ENCODE measurements around the gene TOLLIP.

TOLLIP gene

DNA sequence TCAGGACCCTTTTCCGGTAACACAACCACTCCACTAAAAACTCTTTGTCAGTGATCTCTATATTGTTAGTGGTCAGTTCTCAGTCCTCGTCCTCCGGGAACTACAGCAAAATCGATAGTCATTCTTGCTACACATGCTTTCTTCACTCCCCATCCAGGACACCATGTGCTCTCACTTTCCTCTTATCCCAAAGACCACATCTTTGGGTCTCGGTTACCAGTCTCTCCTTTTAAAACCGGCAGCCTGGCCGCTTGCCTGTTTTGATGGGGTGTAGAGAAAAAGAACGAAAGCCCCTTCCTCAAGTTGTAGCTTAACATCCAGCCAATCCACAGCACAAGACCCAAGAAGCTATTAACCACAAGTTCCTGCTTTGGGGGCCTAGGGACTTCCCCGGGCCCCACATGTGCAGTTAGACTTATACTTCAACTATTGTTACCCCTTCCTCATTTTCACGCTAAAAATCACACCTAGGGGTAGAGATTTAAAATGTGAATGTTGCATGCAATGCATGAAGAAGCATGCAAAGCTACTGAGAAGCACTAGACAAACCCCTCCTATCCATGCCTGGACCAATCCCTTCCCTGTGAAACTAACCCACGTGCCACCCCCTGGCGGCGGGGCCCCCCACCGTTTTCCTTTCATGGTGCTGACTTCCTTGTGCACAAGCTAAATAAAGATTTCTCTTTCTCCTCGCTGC lies 1.5 kb upstream of the TOLLIP start:
- DNase-seq (ENCODE audit: low spot score) = no peak

DNA sequence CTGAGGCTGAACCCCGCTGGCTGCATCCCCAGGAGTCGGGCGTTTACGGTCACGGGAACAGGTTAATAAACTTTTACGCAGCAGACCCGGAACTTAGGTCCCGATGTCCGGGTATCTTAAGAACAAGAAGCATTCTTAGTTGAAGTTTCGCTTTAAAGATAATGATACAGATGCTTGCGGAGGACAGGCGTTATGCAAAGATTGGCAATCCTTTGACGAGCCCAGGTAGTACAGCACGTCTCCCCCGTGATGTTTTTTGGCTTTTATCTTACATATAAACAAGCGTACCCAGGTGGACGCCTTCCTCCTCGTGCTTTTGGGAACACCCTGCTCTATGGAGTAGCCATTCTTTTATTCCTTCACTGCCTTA lies 871 bp upstream of the TOLLIP start:
- no peak for DNase-seq (ENCODE audit: low spot score)

DNA sequence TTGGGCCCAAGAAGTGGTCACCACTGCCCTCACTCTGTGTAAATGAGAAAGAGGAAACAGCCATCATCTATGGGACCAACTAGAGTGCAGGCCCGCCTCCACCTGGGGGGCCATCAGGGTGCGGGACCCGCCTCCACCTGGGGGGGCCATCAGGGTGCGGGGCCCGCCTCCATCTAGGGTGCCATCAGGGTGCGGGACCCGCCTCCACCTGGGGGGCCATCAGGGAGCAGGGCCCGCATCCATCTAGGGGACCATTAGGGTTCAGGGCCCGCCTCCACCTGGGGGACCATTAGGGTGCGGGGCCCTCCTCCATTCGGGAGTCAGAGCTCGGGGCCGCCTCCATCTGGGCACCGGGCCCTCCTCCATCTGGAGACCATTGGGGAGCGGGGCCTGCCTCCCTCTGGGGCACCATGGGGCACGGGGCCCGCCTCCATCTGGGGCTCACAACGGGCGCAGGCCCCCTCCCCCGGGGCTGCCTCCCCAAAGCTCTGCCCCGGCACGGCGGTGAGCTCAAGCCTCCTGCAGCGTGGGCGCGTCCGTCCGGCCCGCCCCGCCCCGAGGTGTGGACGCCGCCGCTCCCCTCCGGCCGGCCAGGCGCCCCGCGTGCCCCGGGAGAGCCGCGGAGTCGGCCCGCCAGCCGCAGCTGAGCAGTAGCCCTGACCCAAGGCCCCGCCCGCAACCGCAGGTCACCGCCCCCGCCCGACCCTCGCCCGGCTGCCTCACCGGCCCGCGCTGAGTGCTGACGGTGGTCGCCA lies 512 bp downstream of the TOLLIP start:
- DNase-seq (ENCODE audit: low spot score) = no peak

DNA sequence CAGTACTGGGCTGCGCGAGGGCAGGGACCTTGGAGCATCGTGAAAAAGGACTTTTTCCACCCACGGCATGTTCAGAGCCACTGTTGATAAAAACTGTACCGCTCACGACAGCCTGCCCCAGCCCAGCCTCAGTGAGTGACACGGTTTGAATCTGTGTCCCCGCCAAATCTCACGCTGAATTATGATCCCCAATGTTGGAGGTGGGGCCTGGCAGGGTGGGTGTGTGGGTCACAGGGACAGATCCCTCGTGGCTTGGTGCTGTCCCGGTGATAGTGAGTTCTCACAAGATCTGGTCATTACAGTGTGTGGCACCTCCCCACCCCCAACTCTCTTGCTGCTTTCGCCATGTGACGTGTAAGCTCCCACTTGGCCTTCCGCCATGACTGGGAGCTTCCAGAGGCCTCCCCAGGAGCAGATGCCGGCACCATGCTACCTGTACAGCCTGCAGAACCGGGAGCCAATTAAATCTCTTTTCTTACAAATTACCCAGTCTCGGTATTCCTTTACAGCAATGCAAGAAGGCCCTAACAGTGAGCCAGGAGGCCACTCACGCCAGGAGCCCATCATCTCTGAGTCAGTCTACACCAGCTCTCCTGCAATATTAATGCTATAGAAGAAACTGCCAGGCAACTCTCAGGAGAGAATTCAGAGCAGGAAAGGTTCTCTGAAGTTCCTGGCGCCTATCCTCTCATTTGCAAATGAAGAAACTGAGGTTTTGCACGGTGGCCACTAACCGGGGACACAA lies 1.3 kb downstream of the TOLLIP start:
- no peak for DNase-seq (ENCODE audit: low spot score)

DNA sequence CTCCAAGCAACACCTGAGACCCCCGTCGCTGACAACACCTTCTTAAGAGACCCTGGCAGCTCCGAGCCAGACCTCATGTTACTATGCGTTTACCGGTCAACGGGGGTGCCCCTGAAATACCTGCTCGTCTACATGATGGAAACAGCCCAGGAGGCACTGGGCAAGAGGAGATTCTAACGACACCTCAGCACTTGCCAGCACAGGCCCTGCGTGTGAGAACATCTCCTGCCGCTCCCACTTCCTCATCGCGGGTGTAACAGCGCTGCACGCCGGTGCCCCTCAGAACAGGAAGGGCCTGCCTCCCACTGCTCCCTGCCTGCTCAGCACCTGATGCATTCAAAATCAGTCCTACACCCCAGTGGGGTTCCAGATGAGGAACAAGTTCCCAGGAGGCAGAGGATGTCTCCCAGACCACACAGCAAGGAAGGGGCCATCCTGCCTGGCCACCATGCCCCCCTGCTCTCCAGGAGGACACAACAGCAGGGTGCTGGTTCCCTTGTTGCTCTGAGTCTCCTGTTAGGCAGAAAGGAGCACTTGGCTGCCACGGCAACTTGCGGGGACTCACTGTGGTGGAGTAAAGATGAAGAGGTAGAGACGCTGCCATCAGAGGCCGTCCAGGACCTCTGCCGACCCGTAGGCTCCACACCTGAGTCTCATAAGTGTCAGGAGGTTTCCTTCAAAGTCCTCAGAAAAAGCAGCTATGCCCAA lies 2.1 kb downstream of the TOLLIP start:
- no peak for DNase-seq (ENCODE audit: low spot score)

DNA sequence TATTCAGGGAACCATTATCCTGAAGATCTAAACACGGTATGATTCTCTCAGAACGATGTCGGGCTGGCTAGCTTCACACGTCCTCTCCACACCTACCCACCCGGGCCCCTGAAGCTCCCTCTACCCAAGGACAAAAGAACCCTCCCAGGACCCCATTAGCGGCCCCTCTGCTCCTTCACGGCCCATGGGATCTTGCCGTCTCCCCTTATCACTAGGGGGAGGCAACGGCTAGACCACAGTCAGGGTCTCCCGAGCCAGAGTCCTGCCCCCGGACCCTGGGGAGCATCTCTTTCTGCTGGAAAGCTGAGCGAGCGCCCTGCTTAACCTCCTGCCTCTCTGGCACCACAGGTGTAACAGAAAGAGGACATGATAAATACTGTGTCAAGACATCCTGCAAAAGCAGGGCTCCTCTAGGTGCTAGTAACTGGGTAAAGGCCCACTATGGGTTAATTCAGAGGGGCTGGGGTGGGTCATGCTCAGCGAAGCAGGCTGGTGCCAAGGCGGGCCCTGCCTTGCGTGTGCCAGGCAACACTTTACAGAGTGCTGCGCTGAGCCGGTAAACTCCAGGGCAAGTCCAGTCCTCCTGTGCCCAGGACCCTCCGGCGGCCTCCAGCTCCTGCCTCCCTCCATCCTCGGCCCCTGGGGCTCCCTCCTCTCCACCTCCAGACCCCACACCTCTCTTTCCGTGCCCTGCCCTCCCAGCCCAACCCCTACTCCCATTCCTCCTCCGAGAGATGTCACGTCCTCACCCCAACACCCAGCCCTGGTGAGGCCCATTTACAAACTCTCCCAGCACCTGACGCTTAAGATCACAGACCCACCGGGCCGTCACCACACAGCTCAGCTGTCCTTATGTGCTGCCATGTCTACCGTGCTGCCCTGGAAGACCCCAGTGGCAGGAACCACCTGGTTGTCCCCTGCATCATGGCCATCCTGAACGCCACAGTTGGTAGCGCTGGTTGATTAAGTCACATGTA lies 3.0 kb downstream of the TOLLIP start:
- no peak for DNase-seq (ENCODE audit: low spot score)

DNA sequence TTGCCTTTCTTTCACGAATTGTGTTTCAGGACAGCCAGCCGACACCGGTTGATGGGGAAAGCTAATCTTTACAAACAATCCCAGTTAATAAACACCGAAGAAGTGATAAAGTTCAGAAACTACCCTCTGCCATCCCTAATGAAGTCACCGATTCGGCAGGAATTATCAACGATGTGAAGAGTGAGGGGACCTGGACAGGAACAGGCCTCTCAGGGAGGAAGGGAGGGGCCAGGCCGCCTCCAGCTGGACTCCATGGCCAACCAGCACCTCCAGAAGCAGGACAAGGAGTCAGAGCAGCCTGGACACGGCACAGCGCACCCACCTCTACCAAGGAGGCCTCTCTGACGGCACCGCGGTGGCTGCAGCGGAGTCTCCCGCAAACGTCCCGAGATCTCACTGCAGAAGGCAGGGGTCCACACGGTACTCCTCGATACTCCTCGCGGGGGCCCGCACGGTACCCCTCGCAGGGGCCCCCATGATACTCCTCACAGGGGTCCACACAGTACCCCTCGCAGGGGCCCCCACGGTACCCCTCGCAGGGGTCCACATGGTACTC lies 3.9 kb downstream of the TOLLIP start:
- DNase-seq (ENCODE audit: low spot score) = no peak

DNA sequence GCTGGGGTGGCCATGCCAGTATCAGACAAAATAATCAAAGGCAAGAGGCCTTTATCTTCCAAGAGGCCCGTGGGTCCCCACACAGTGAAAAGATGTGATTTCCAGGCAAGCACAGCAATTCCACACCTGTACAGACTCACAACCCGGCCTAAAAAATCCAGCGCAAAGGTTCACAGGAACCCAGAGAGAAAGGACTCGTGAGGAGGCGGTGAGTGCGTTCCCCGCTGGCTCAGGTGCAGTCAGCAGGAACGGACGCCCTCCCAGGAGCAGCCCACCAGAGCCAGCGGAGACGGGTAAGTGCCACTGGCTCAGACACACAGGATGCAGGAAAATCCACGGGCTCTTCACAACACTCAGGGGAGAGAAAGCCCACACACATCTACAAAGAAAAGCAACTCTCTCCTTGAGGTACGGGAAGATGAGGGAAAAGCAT lies 4.4 kb downstream of the TOLLIP start:
- DNase-seq (ENCODE audit: low spot score) = no peak

DNA sequence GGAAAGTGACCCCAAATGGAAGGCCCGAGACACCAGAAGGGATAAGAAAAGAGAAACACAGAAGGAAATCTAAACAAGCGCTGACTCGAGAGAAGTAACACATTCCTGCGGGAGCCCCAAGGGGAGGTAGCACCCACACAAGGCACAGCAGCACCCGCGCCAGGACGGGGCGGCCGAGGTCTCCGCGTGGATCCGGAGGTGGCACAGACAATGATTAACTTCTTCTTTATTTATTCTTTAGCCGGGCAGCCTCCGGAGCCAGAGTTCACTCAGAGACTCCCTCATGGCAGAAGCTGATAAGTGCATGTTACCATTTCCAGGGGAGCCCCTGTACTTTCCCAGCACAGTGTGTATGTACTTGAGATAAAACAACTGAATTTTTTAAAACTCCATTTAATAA lies 5.1 kb downstream of the TOLLIP start:
- DNase-seq (ENCODE audit: low spot score) = no peak

DNA sequence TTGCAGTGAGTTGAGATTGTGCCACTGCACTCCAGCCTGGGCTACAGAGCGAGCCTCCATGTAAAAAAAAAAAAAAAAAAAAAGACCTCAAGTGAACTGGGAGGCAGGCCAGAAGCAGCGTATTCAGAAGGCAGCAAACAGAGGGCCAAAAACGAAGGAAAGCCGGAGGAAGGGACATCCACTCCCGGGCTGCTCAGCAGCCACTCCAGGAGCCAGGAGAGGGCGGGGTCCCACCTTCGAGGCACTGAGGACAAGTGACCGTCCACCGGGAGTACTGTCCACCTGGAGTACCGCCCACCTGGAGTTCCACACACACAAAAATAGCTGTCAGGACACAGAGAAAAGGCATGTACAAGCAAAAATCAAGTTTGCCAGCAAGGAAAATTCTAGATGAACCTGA lies 5.5 kb downstream of the TOLLIP start:
- peak; percentile 14 for DNase-seq (ENCODE audit: low spot score)

DNA sequence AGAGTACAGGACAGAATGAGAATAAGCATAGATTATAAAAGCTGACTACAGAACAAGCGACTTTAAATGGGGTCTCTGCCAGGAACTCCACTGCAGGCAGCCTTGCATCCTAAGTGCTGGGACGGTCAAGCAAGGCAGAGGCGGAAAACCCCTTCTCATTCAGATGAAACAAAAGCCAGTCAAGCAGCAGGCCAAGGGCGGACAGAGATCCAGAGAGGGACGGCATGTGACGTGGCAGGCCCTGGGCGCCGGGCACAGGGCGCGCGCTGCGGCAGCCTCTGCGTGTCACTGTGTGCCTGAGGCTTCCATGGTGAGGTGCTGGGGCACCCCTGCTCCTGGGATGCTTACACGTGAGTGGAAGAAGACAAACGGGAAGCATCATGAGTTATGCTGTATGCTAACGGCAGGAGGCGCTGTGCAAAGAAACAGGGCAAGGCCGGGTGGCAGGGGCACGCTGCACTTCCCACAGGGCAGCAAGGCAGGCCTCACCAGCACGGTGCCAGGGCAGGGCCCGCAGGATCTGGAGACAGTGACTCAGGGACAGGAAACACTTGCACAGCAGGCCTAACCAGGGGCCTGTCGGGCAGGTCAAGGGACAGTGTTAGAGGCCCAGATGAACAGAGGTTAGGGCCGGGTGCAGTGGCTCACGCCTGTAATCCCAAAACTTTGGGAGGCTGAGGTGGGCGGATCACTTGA lies 6.2 kb downstream of the TOLLIP start:
- DNase-seq (ENCODE audit: low spot score) = no peak

DNA sequence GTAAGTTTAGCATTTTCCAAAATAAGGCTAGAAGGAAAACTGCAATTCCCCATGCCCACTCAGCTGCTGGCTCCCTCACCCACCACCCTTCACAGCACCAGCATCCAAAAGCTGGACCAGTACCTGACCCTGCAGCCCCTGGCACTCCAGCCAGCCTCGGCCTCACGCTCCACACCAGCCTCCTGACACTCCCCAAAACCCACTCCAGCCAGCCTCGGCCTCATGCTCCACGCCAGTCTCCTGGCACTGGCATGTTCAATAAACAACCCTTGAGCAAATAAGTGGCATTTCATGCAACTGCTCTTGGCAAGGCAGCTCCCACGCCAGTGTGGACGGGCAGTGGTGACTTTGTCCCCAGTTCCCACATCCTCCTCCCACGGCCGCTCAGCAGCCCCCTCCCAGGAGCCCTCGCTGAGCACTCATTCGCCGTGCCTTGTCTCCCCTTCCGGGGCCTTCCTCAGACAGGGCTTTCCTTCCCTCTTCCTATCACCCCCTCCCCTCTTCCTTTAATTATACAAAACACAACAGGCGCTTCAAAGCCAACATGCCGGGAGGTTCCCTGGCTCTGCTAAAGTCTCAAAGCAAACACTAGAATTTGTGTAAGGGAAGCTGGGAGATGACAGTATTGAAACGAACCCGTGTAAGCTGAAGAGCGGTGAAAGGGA lies 6.8 kb downstream of the TOLLIP start:
- DNase-seq (ENCODE audit: low spot score) = no peak

DNA sequence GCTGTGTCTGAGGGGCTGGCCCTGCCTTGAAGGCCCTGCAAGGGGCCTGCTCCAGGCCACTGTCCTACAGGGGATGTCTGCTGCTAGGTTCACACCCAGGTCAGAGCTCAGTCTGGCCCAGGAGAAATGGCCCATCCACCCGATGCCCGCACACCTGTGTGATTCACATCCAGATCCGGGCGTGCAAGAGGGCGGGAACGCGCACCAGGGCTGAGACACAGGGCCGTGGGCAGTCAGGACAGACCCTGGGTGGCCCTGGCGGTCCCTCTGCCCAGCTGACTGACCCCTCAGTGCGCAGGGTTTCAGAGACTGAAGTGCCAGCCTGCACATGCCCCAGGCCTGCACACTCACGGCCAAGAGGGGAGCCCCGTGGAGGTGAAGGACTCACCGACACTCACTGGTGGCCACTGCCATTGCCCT lies 7.4 kb downstream of the TOLLIP start:
- DNase-seq (ENCODE audit: low spot score) = no peak

DNA sequence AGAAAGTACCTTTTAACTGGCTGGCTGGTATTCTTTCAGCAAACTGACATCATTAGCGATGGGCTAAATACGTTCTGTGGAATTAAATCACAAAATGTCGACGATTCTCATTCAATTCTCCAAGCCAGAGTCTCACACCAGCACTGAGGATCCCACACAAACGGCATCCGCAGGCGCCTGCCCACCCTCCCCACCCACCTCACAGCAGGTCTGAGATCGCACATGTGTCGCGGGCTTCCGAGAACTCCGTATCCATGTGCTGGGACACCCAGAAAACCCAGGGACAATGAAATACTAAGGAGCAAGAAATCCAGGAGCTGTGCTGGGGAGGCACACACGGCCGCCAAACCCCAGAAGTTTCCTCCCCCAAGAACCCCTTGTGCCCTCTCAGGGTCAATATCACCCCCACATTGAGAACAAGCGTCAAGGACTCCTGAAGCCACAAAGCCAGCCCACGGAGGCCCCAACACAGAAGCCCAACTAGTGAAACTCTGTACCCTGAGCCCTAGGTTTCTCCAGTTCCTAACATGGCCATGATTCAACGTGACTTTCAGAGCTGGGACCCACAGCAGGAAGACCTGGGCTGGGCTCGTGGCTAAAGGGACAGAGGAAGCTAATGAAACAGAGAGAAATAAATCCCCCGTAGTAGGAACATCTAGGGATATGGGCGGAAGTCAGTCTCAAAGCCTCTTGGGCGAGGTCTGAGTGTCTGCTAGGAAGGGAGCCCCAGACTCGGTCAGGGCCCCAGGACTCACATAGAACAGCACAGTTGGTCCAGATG lies 8.0 kb downstream of the TOLLIP start:
- no peak for DNase-seq (ENCODE audit: low spot score)

DNA sequence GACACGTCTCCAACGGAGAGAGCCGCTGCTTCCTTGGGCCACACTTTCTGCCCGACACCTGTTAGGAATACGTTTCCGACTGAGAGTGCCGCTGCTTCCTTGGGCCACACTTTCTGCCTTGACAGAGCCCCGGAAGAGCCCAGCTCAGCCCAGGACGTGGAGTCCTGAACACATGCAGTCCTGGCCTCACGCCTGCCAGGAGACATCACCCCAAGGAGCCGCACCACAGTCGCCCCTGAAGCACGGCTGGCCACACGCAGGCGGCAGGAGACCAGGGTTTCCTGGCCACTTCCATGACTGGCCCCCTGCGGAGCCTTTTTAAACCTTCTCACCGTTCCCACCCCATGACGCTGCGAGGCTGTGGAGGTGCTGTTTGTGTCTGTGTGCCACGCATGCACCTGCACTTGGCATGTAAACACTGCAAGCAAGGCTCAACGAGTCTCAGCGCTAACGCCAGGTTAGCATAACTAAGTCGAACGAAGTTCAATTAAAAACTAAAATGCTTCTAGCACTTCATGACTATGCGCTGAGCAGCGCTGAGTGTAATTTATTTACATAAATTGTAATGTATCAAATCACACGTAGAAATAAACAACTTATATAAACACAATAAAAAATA lies 8.8 kb downstream of the TOLLIP start:
- DNase-seq (ENCODE audit: low spot score) = no peak

DNA sequence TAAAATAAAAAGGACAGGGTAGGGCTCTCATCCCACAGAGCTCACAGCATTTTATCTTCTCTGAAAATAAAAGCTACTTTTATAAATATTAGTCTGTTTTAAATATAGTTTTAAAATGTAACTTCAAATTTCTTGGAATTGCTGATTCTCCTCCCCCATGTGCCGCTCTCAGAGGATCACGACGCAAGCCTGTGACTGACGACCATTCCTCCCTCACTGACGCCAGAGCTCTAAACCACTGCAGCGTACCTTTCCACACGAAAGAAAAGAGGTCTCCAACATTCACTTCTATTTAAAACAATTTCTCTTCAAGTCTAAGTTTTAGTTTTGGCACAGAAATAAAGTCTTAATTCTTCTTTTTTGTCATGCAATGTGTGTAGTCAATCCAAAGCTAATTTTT lies 9.3 kb downstream of the TOLLIP start:
- DNase-seq (ENCODE audit: low spot score) = no peak

DNA sequence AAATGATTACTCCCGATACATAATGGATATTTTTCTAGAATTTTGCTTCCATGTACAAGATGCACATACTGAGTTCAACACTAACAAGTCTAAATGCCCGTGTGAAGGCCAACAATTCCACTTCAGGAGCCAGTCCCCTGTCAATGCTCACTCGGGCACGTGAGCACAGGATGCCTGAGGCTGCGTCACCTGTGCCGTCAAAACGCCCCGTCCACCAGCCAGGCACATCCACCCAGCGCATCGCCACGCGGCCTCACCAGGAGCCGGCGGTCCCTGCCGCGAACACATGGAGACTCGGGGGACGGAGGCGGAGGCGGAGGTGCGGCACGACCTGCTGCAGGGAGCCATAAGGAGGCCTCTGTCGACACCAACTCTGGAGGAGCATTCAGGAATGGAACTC lies 9.8 kb downstream of the TOLLIP start:
- no peak for DNase-seq (ENCODE audit: low spot score)

DNA sequence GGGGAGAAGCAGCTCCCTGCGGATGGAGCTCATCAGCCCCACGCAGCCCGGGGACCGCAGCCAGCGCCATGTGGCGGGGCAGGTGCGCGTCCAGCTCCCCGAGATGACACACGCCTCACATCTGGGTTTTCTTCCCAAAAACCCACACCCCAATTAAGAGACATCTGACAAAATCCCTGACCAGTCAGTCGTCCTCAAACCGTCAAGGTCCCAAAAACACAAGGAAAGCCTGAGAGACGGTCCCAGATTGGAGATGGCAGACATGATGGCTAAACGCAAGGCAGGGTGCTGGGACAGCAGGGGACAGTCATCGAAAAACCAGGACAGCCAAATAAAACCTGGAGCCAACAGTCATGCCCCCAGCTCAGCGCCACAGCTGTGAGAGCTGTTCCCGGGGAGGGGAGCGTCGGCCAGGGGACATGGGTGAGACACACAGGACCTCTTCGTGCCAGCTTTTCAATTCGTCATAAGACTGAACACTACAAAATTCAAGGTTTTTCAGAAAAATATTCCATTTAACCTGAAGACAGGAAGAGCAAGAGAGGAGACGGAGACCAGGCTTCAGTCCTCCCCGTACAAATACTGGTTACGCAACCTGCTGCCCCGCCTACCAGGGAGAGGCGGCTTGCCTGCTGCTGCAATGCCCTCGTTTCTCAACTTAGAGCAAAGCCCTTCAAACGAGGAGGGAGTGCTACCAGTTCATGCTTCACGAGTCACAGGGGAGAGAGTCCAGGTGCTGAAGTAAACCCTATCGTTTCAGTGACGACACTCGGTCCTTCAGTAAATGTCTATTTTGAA lies 10.5 kb downstream of the TOLLIP start:
- DNase-seq (ENCODE audit: low spot score) = no peak

All from D341Med (cell line).